HepG2 (cell line): ENCODE data around the gene SH3PXD2A.

Source experiments
- CCDC6 ChIP-seq: sonication (generic); formaldehyde crosslinking; IDR thresholded peaks from 2 replicates; pipeline ENCODE4 v1.8.1; 2022; ENCODE audit warnings: mild to moderate bottlenecking, missing genetic modification reagents, moderate library complexity
- ERF ChIP-seq: IDR thresholded peaks from 2 replicates; pipeline ENCODE4 v1.6.1; 2018; ENCODE audit warnings: missing biosample characterization, missing genetic modification reagents
- HCFC1 ChIP-seq: fragments of 150-350 bp; IDR thresholded peaks from 2 replicates; pipeline ENCODE4 v1.6.1; 2014; ENCODE audit warnings: low read depth, low read length
- IKZF1 ChIP-seq: fragments of 450-650 bp; IDR thresholded peaks from 2 replicates; pipeline ENCODE4 v1.7.1; 2016
- NFE2L2 ChIP-seq: fragments of 150-350 bp; IDR thresholded peaks from 2 replicates; pipeline ENCODE4 v1.6.1; 2014; ENCODE audit warnings: low read length
- SRF ChIP-seq: IDR thresholded peaks from 2 replicates; pipeline ENCODE4 v1.6.1; 2011; ENCODE audit warnings: mild to moderate bottlenecking, low read depth, low read length, moderate library complexity
- ZKSCAN5 ChIP-seq: sonication (generic); formaldehyde crosslinking; IDR thresholded peaks from 2 replicates; pipeline ENCODE4 v1.5.1; 2020; ENCODE audit warnings: mild to moderate bottlenecking, missing genetic modification reagents
- ZNF574 ChIP-seq: sonication (generic); formaldehyde crosslinking; IDR thresholded peaks from 2 replicates; pipeline ENCODE4 v1.4.0; 2020; ENCODE audit warnings: missing genetic modification reagents

GRCh38 chr10:103805781-103806180 lies 49.6 kb downstream of the SH3PXD2A start:
- no peak for TF ChIP-seq ZNF574 (CRISPR knock-in tag)
- no peak for TF ChIP-seq NFE2L2
- TF ChIP-seq CCDC6 (CRISPR knock-in tag), result no peak
- no peak for TF ChIP-seq IKZF1
- TF ChIP-seq SRF, result no peak
- TF ChIP-seq ZKSCAN5 (CRISPR knock-in tag), result no peak
- no peak for TF ChIP-seq ERF (CRISPR knock-in tag)
- TF ChIP-seq HCFC1, result no peak
